T-helper 22 cell (primary cell): Measurements from ENCODE around the gene CRISPLD2.

Source experiments
- DNase-seq: peaks from one replicate; pipeline ENCODE4 v3.0.0-alpha.2; 2020; ENCODE audit warnings: low read depth

CRISPLD2 gene

GRCh38 chr16:84800158-84800978, 19.4 kb upstream of the CRISPLD2 start:
- no peak for DNase-seq

- DNase-seq: no peak
Observed at GRCh38 chr16:84803146-84803545, 16.6 kb upstream of the CRISPLD2 start.

- DNase-seq: no peak
Observed at GRCh38 chr16:84804326-84804725, 15.5 kb upstream of the CRISPLD2 start.

GRCh38 chr16:84806256-84806889, 13.4 kb upstream of the CRISPLD2 start:
- DNase-seq: no peak

DNA sequence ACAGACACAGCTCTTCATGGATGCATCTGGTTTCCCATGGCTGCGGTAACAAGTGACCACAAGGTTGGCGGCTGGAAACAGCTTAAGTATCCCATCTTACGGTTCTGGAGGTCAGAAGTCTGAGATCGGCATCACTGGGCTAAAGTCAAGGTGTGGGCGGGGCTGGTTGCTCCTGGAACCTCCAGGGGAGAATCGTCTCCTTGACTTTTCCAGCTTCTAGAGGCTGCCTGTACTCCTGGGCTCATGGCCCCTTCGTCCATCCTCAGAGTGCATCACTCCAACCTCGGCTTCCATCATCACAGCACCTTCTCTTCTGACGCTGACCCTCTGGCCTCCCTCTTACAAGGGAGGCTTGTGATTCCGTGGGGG, 12.9 kb upstream of the CRISPLD2 start:
- DNase-seq: no peak

- no peak for DNase-seq
Observed at GRCh38 chr16:84807776-84808175, 12.0 kb upstream of the CRISPLD2 start.

DNA sequence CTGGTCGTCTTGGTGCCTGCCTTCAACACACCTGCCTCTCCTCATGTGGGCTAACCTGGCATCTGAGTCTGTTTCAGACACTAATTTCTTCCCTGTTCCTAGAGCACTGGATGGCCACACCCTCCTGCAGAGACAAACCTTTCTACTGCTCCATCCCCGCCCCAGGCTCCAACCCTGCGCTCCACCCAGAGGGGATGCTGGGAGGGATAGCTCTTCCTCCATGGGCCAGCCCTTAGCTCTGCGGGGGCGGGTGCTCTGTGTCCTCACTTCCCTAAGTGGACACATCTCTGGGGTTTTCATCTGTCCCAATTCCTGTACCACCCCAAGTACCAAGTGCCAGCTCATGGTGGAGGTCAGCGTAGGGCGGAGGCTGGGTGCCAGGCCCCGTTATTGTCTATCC, 11.0 kb upstream of the CRISPLD2 start:
- DNase-seq: no peak

DNA sequence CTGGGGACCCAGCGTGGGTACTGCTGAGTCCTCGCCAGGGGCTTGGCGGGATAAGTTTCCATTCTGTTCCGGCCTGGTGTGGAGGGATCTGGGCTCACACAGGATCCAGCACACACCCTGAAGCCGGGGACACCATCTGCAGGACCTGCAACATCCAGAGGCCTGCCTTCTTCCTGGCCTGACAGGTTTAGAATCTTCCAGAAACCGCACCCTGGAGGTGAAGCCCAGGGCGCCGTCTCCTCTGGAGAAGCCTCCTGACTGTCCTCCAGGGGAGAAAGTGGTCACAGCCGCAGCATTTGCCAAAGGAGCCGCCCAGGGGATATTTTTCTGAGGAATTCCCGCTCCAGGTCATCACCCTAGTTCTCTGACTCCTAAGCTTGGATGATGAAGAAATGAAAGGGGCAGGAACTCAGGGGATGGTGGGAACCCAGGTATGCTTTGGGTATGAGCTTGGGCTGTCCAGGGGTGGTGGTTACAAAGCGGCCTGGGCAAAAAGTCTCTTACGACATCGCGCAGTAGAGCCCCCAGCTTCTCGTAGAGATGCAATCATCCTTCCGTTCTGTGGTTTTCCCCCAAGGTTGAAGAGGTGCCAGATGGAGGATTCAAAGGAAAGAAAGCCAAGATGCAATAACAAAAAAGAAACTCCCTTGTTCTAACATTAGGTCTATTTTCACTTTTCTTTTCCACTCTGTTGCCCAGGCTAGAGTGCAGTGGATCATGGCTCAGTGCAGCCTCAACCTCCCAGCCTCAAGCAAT, 9.1 kb upstream of the CRISPLD2 start:
- DNase-seq: no peak

DNA sequence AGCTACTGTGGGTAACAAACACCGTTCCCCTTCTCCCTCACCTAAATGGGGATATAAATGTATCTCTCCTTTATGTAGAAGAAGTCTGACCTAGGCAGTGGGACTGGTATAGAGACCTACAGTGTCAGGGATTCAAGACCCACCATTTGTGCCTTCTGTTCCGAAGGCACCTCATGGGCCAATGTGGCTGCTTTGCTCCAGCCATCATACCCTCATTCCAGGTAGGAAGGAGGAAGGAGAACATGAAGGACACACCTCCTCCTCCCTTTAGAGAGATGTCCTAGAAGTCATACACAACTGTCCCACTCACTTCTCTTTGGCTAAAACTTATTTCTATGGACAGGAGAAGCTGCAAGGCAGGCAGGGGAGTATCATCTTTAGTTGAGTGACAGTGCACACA, 8.3 kb upstream of the CRISPLD2 start:
- no peak for DNase-seq

DNA sequence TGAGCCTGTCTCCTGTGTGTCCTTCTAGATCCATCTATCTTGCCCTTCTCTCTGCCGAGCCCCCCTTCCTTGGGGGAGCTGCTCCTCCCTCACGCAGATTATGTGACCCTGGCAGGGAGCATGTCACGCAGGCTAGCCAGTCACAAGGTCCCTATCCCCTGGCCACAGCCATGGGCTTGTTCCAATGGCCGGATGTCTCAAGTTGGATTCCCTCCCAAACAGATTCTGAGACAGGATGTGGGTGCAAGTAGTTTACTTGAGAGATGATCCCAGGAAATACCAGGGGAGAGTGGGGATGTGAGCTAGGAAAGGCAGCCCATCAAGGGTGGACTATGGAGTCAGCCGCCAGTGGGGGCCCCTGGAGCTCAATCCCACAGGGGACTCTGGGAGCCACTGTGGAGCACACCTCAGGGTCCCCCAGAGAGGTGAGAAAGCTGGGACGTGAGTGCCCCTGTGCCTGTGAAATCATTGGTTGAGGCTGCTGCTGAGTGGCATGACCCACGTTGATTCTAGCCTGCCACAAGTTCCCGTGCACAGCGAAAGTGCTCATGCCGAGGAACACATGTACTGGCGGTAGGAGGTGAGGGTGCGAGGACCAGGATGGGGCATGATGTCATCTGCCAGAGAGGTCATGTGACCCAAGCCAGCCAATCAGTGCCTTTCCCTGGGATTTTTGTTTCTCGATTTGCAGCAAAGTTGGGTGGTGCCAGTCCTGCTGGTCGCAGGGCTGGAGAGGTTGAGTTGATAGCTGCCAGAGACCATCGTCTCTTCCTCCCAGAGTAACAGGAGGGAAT, 6.4 kb upstream of the CRISPLD2 start:
- no peak for DNase-seq

- no peak for DNase-seq
Observed at GRCh38 chr16:84815462-84815861, 4.3 kb upstream of the CRISPLD2 start.

DNA sequence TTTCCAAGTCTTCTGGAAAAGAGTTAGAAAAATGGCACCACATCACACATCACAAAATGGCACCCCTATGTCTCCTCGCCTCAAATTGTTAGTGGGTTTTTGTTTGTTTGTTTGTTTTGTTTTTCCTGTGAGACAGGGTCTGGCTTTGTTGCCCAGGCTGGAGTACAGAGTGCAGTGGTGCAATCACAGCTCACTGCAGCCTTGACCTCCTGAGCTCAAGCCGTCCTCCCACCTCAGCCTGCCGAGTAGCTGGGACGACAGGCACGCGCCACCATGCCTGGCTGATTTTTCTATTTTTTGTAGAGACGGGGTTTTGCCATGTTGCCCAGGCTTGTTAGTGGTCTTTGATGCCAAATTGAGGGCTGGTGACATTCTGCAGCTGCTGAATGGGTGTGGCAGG, 3.8 kb upstream of the CRISPLD2 start:
- no peak for DNase-seq

DNA sequence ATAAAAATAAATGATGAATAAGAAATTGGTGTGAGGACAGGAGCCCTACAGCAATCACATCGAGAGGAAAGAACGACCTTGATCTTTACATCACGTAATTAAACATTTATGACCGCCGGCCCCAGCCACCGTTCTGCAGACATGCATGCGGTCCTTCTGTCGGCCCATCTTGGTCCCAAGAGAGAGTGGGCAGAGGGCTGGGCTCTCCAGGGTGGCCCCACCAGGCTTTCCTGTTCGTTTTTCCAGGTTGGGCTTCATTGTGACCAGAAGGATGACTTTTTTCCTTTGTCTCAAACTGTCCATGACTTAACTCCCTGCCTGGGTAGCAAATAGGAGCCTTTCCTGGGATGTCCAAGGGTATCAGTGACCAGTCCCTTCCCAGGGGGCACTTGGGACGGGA, 3.3 kb upstream of the CRISPLD2 start:
- DNase-seq: no peak

DNA sequence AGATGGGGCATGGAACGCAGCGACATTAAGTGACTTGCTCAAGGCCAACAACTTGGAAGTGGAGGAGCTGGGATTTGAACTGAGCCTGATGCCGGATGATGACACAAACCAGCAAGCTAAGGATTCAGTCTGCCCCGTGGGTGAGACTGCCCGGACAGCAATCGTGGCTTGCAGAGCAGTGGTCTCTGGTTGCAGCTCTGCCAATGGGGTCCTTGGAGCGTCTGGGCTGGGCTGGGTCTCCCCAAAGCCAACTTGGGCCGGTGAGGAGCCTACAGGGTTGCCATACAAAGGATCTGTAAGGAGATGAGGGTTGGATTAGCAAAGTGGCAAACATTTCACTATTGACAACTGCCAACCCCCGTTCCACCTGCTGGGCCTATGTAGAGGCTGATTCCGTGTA, 2.6 kb upstream of the CRISPLD2 start:
- no peak for DNase-seq

DNA sequence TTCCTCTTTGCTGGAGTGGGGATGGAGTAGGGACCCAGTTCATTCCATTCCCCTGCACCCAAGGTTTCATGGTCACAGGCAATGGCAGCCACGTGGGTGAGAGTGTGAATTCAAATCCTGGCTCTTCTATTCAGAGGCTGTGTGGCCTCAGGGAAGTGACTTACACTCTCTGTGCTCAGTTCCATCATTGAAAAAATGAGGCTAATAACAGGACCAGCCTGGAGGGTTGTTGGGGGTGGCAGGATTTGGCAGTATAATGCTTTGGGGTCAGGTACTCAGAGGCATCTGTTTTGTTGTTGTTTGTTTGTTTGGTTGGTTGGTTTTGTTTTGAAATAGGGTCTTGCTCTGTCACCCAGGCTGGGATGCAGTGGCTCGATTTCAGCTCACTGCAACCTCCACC, 2.2 kb upstream of the CRISPLD2 start:
- no peak for DNase-seq

GRCh38 chr16:84818133-84818532, 1.7 kb upstream of the CRISPLD2 start:
- no peak for DNase-seq

GRCh38 chr16:84818989-84819643, 669 bp upstream of the CRISPLD2 start:
- no peak for DNase-seq

DNA sequence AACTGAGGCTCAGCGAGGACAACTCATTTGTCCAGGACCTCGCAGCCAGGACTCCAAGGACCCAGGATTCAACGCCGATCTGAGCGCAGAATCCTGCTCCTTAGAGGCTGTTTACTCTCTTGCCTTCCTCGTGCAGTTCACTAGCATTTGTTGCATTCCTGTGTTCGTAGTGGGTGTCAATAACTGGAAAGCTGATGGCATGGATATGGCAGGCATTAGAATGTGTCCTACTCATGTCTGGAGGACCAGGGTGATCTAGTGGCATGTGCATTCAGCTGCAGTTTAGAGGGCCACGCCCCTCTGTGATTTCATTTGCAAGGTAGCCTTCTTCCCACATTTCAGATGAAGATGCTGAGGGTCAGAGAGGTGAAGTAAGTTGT, 510 bp downstream of the CRISPLD2 start:
- DNase-seq: no peak

DNA sequence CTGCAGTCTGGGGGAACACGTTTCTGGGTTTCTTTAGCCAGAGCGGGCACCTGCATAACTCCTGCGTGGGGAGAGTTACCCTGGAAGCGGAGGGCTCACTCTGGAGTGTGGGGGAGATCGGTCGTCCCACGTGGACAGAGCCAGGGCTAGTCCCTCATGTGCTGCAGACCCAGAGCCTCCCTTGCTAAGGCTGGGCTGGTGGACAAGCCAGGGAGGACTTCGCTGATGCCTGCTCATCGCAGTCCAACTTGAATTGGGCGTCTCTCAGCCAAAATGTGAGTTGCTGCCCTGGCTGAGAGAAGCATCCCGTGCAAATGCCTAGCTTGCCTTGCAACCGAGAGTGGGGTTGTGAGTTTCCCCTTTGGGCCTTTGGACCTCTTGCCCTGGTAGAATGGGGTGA, 986 bp downstream of the CRISPLD2 start:
- no peak for DNase-seq

DNA sequence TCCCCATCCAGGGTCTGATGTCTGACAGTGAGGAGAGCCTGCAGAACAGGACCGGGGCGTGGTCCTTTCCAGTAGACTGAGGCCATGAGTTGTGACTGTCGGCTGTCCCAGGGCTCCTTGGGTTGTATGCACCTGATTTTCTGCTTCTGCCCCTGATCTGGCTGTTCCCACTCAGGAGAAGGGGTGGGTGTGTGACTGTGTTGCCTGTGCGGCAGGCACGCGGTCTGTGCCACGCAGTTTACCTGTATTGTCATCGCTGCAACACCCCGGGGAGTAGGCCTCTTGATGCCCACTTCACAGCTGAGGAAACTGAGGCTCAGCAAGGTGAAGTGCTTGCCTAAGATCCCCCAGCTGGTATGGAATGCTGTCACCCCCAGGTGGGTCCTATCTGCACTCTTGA, 1.4 kb downstream of the CRISPLD2 start:
- no peak for DNase-seq

DNA sequence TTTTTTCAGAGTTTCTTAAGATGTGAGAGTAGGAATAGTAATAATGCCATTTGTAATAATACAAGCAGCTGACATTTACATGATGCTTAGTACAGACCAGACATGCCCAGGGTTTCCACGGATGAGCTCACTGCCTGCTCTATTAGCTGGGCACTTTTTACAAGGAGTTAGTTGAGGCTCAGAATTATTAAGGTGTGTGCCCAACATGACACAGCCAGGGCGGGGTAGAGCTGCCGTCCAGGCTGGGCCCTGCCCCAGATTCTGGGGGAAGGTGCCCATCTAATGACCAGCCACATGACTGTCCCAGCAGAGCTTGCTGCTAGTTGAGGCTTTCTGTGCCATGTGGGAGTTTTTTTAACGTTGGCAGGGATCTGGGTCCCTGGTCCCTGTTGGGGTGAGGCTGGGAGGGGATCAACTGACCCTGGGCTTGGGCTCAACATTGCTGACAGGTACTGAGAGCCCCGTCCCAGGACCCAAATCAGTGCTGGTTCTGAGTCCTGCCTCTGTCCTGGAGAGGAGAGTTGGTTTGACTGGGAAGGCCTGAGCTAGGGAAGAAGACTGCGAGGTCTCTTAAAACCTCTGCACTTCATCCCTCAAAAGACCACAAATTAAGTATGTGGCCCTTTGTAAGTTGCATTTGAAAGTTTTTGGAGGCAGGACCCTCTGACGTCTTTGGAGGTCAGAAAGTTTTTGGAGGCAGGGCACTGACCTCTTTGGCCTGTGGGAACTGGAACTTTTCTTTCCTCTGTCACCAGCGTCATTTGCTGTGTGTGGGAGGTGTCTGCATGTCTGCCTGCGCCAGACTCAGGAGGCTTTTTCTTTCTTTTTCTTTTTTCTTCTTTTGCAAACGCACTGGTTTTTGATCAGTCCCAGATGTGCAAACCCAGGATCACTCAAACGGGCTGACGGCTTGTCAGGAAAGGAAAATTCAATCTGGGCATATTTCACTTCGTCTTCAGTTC, 2.2 kb downstream of the CRISPLD2 start:
- no peak for DNase-seq
